Neuronal stem cell (in vitro differentiated cells): ENCODE results near the gene PKNOX2.

Experiments used
- DNase-seq: peaks from one replicate; pipeline ENCODE4 v3.0.0-alpha.2; 2013; ENCODE audit warnings: low spot score
- H2AFZ ChIP-seq: one replicate; pipeline ENCODE4 v1.6.1; 2013; ENCODE audit warnings: mild to moderate bottlenecking, low read length, inconsistent platforms
- H2AK5ac ChIP-seq: 2 replicates; pipeline ENCODE4 v1.6.1; 2013; ENCODE audit warnings: low read depth, mild to moderate bottlenecking, inconsistent platforms, low read length, moderate library complexity, mixed read lengths
- H2BK120ac ChIP-seq: 2 replicates; pipeline ENCODE4 v1.6.1; 2013; ENCODE audit warnings: low read depth, mild to moderate bottlenecking, inconsistent platforms, low read length, moderate library complexity, mixed read lengths
- H2BK12ac ChIP-seq: one replicate; pipeline ENCODE4 v1.6.1; 2013; ENCODE audit warnings: low read length, inconsistent platforms
- H2BK15ac ChIP-seq: 2 replicates; pipeline ENCODE4 v1.6.1; 2013; ENCODE audit warnings: mild to moderate bottlenecking, low read length, inconsistent platforms, mixed read lengths
- H2BK5ac ChIP-seq: one replicate; pipeline ENCODE4 v1.6.1; 2013; ENCODE audit warnings: inconsistent platforms, mild to moderate bottlenecking, low read length, moderate library complexity
- H3K14ac ChIP-seq: one replicate; pipeline ENCODE4 v1.6.1; 2013; ENCODE audit warnings: low read length, inconsistent platforms
- H3K18ac ChIP-seq: 2 replicates; pipeline ENCODE4 v1.6.1; 2013; ENCODE audit warnings: low read length, inconsistent platforms
- H3K23ac ChIP-seq: 2 replicates; pipeline ENCODE4 v1.6.1; 2013; ENCODE audit warnings: low read depth, mild to moderate bottlenecking, mixed read lengths, low read length, inconsistent platforms; ENCODE audit not compliant: poor library complexity
- H3K27ac ChIP-seq: replicated peaks from 3 replicates; pipeline ENCODE4 v1.5.1; 2013; ENCODE audit warnings: low read length, inconsistent platforms
- H3K27me3 ChIP-seq, 3 experiments: 2 replicates each; pipeline ENCODE4 v1.6.1; 2013; ENCODE audit warnings: low read length in 3 of 3, mild to moderate bottlenecking in 2 of 3, inconsistent platforms in 1 of 3, low read depth in 1 of 3, mixed read lengths in 1 of 3, moderate library complexity in 1 of 3; ENCODE audit not compliant: control insufficient read depth in 3 of 3, insufficient read depth in 3 of 3
- H3K36me3 ChIP-seq, 2 donors: replicated peaks in 1 of 2; 2 replicates each; pipeline ENCODE4 v1.6.1; 2013; ENCODE audit warnings: low read length in 2 of 2; ENCODE audit not compliant: control insufficient read depth in 2 of 2, insufficient read depth in 2 of 2
- H3K4ac ChIP-seq: 2 replicates; pipeline ENCODE4 v1.6.1; 2013; ENCODE audit warnings: inconsistent platforms, mild to moderate bottlenecking, low read length, moderate library complexity
- H3K4me1 ChIP-seq, 2 donors: 1 replicate in 1 of 2; 2 replicates in 1 of 2; pipeline ENCODE4 v1.6.1; 2013; ENCODE audit warnings: low read length in 2 of 2, low read depth in 1 of 2; ENCODE audit not compliant: control insufficient read depth in 2 of 2, insufficient read depth in 1 of 2
- H3K4me2 ChIP-seq: one replicate; pipeline ENCODE4 v1.6.1; 2013; ENCODE audit warnings: mild to moderate bottlenecking, low read length, inconsistent platforms; ENCODE audit not compliant: insufficient read depth, poor library complexity, severe bottlenecking
- H3K4me3 ChIP-seq, 2 donors: 2 replicates each; pipeline ENCODE4 v1.5.1; 2013; ENCODE audit warnings: low read length in 2 of 2, mild to moderate bottlenecking in 2 of 2, inconsistent platforms in 1 of 2, moderate library complexity in 1 of 2
- H3K79me1 ChIP-seq: one replicate; pipeline ENCODE4 v1.6.1; 2013; ENCODE audit warnings: low read depth, mild to moderate bottlenecking, inconsistent platforms, low read length, moderate library complexity
- H3K9ac ChIP-seq: one replicate; pipeline ENCODE4 v1.6.1; 2013; ENCODE audit warnings: mild to moderate bottlenecking, low read depth, low read length, inconsistent platforms; ENCODE audit not compliant: poor library complexity
- H3K9me3 ChIP-seq, 2 donors: replicated peaks in 1 of 2; 2 replicates each; pipeline versions ENCODE3 to v1.6.1; 2013; ENCODE audit warnings: low read length in 2 of 2, mild to moderate bottlenecking in 2 of 2, inconsistent platforms in 1 of 2, low read depth in 1 of 2, mixed read lengths in 1 of 2, moderate library complexity in 1 of 2; ENCODE audit not compliant: control insufficient read depth in 2 of 2, insufficient read depth in 1 of 2
- H4K8ac ChIP-seq: one replicate; pipeline ENCODE4 v1.6.1; 2013; ENCODE audit warnings: low read depth, mild to moderate bottlenecking, inconsistent platforms, low read length, moderate library complexity
- H4K91ac ChIP-seq: one replicate; pipeline ENCODE4 v1.6.1; 2013; ENCODE audit warnings: low read length, low read depth, mild to moderate bottlenecking, inconsistent platforms; ENCODE audit not compliant: poor library complexity
- WGBS, 2 donors: extraction: QIAGEN DNeasy Blood & Tissue Kit; methylation state at CpG; one replicate each; pipeline ENCODE4 v1.1.7; 2013; ENCODE audit warnings: missing lambda C conversion rate in 2 of 2, mixed read lengths in 1 of 2; ENCODE audit not compliant: insufficient read length in 2 of 2, insufficient replicate concordance in 1 of 2; ENCODE audit errors: extremely low coverage in 2 of 2; 5-methylcytosine and 5-hydroxymethylcytosine counted together

PKNOX2 gene

DNA sequence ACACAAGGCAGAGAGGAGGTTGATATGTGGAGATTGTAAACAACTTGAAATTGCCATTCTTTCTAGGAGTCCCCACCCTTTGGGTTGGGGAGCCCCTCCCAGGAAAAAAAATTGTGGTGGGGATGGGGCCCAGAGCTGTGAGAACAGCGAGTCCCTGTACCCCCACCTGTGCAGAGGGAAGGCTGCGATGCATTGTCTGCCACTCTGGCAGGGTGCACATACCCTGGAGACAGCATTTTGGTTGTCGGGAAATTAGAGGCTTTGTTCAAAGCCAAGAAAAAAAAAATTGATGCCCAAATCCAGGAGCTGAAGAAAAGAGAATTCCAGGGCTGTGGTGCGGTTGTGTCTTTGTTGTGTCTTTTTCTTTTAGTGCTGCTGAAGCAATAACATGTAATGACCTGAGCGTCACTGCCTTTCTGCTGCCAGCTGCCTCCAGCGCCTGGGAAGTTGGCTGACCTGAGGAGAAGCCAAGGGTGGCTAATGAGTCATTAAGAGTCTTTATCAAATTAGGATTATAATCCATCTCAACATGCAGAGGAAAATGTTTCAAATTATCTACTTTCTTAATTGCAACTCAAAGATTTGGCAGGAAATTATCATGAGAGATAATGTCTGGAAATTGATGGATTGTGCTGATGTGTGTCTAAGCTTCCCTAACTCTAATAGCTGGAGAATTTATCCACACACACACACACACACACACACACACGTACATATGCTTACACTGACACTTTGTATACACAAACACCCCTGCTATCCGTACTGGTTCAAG lies 8.0 kb upstream of the PKNOX2 start:
- peak overlapping the region; percentile 83 for H4K8ac ChIP-seq
- no peak for DNase-seq
- H3K4me1 ChIP-seq: peaks cover 8 to 11% of the 10 kb centered on the region in 2 donors
- no peak overlapping the region for H3K4ac ChIP-seq
- peaks cover 2 to 3% of the 10 kb centered on the region in 2 donors for H3K9me3 ChIP-seq
- H3K36me3 ChIP-seq: peaks cover 0 to 6% of the 10 kb centered on the region in 2 donors
- no peak overlapping the region for H2BK12ac ChIP-seq
- no CpG with 5 or more reads among the region's 8 CpGs for WGBS, 2 donors
- H3K14ac ChIP-seq: no peak overlapping the region
- no peak overlapping the region for H2BK5ac ChIP-seq
- no peak overlapping the region for H3K18ac ChIP-seq
- H3K4me3 ChIP-seq: no peak overlapping the region
- no peak overlapping the region for H2AFZ ChIP-seq
- no peak overlapping the region for H2AK5ac ChIP-seq
- H2BK120ac ChIP-seq: no peak overlapping the region
- no peak overlapping the region for H3K4me2 ChIP-seq
- H4K91ac ChIP-seq: no peak overlapping the region
- H3K27ac ChIP-seq: no peak overlapping the region
- no peak overlapping the region for H3K9ac ChIP-seq
- H2BK15ac ChIP-seq: no peak overlapping the region
- no peaks in the 10 kb centered on the region for H3K79me1 ChIP-seq
- H3K23ac ChIP-seq: no peak overlapping the region
- H3K27me3 ChIP-seq: no peaks in the 10 kb centered on the region

DNA sequence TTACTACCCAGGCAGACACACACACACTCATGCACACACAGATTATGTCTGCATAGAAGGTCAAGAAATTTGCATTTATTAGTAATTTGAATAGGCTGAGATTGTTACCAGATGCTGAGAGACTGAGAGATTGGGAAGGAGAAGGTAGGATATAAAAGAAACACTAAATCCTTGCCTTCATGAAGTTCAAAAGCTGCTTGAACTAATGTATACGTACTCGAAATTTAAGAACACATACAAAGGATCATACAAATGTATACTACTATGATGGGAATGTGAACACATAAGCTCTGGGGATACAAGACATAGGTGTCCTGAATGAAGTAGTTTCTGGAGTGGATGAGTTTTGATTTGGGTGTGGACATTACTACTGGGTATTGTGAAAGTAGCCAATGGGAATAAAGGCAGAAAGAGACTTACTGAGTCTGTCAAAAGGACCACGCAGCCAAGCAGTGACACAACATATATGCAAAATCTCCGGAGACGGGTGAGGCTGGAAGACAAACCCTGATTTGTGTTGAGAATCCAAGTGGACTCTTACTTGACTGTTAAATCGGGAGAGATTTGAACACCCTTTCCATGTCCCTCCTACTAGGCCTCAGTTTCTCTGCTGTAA lies 7.3 kb upstream of the PKNOX2 start:
- Histone ChIP-seq H3K18ac (no peak overlapping the region), H3K4me2 (no peak overlapping the region), H3K9ac (no peak overlapping the region), H3K79me1 (no peaks in the 10 kb centered on the region), H3K4me3 (no peak overlapping the region), H3K4me1 (peaks cover 8 to 11% of the 10 kb centered on the region in 2 donors), H2BK12ac (no peak overlapping the region), H4K8ac (peak overlapping the region; percentile 83), H2BK120ac (no peak overlapping the region), H3K14ac (no peak overlapping the region), H3K9me3 (peaks cover 2 to 7% of the 10 kb centered on the region in 2 donors), H2BK15ac (no peak overlapping the region), H2BK5ac (no peak overlapping the region), H3K36me3 (peaks cover 0 to 6% of the 10 kb centered on the region in 2 donors), H3K4ac (no peak overlapping the region), H4K91ac (no peak overlapping the region), H3K27ac (no peak overlapping the region), H3K27me3 (no peaks in the 10 kb centered on the region), H2AK5ac (no peak overlapping the region), H2AFZ (no peak overlapping the region), H3K23ac (no peak overlapping the region)
- WGBS, 2 donors: no CpG with 5 or more reads among the region's 6 CpGs
- DNase-seq: no peak

DNA sequence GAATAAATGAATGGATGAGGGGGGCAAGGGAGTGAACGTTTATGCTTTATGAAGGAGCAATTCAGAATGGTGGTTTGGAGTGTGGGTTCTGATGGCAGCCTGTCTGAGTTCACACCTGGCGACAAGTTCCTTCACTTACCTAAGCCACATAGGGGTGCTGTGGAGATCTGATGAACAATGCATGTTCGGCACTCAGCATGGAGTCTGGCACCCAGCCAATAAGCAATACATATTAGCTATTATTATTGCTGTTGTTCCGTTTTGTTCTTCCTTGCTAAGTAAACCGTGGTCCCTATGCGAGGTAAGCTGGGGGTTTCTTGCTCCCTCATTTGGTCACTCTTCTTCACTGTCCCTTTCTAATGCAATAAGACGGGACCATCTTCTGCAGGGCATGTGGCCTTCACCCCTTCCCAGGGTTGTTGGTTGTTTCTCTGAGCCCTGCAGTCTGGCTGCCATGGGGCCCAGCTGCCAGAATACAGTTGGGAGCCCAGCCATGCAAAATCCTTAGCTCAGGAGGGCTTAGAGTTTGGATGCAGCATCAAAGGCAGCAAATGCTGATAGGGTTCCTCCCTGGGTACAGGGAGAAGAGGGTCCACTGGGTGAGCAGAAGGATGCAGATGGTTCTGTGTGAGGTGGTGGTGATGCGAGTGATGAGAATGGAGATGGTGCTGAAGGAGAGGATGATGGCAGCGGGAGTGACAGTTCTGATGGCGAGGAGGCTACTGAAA lies 6.4 kb upstream of the PKNOX2 start:
- H3K4me2 ChIP-seq: no peak overlapping the region
- H3K4ac ChIP-seq: no peak overlapping the region
- H2BK120ac ChIP-seq: no peak overlapping the region
- no peak overlapping the region for H2BK12ac ChIP-seq
- H2BK5ac ChIP-seq: no peak overlapping the region
- WGBS, 2 donors: 100% methylated on average over 2 of the region's 10 CpGs; no CpG with 5 or more reads in 1 of the 2 donors
- no peak overlapping the region for H3K4me3 ChIP-seq
- peaks cover 0 to 6% of the 10 kb centered on the region in 2 donors for H3K36me3 ChIP-seq
- no peaks in the 10 kb centered on the region for H3K27me3 ChIP-seq
- no peak overlapping the region for H4K91ac ChIP-seq
- H3K79me1 ChIP-seq: no peaks in the 10 kb centered on the region
- no peak overlapping the region for H3K14ac ChIP-seq
- H2AK5ac ChIP-seq: peak overlapping the region; percentile 24
- peaks cover 14 to 16% of the 10 kb centered on the region in 2 donors for H3K4me1 ChIP-seq
- H3K27ac ChIP-seq: no peak overlapping the region
- H3K9ac ChIP-seq: no peak overlapping the region
- H2BK15ac ChIP-seq: peak overlapping the region; percentile 7
- DNase-seq: no peak
- H3K18ac ChIP-seq: peak overlapping the region; percentile 28
- H2AFZ ChIP-seq: no peak overlapping the region
- peaks cover 2 to 7% of the 10 kb centered on the region in 2 donors for H3K9me3 ChIP-seq
- no peak overlapping the region for H3K23ac ChIP-seq
- no peak overlapping the region for H4K8ac ChIP-seq

DNA sequence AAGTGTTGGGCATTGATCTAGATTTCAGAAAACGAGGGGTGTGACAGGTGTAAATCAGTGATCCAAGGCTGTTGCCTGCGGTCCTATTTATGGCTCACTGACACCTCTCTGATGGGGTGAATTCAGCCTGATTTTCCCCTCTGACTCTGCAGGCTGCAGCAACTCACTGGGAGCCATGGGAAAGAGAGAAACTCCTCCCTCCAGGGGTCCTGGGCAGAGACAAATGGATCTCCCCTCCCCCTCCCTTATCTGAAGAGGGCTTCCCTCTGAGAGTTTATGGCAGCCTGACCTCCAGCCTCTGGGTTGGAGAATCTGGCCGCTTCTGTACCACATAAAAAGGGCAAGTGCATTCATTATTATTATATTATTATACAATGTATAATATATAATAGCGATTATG lies 1.8 kb upstream of the PKNOX2 start:
- Histone ChIP-seq H2AK5ac (no peak overlapping the region), H3K27me3 (no peaks in the 10 kb centered on the region), H3K23ac (no peak overlapping the region), H3K9me3 (peaks cover 0 to 7% of the 10 kb centered on the region in 2 donors), H2BK120ac (no peak overlapping the region), H3K4ac (no peak overlapping the region), H3K79me1 (peaks cover 9% of the 10 kb centered on the region), H3K9ac (no peak overlapping the region), H3K14ac (no peak overlapping the region), H3K36me3 (no peaks in the 10 kb centered on the region), H3K4me1 (peaks cover 19 to 21% of the 10 kb centered on the region in 2 donors), H3K27ac (no peak overlapping the region), H2BK5ac (no peak overlapping the region), H2AFZ (no peak overlapping the region), H3K4me2 (no peak overlapping the region), H4K8ac (no peak overlapping the region), H2BK12ac (no peak overlapping the region), H2BK15ac (no peak overlapping the region), H3K18ac (no peak overlapping the region), H4K91ac (no peak overlapping the region), H3K4me3 (peak overlapping the region in 1 of 2 donors; percentile 61)
- peak; percentile 32 for DNase-seq
- WGBS, 2 donors: no CpG with 5 or more reads among the region's 4 CpGs
